Panc1 (cell line): ENCODE data around the gene ZNF433.

Experiments used
- CTCF ChIP-seq: fragments of 450-650 bp; IDR thresholded peaks from 2 replicates; pipeline ENCODE4 v1.5.1; 2017; ENCODE audit warnings: mild to moderate bottlenecking
- TF ChIP-seq, protein P1 (sequence below), 2 experiments: IDR thresholded peaks; 2 replicates each; pipeline ENCODE4 v1.6.1; 2011 to 2012; ENCODE audit warnings: low read depth in 2 of 2, control low read depth in 1 of 2, low read length in 1 of 2, mild to moderate bottlenecking in 1 of 2, moderate library complexity in 1 of 2; ENCODE audit not compliant: insufficient read depth in 1 of 2

GRCh38 chr19:11973019-11973810 is 62.3 kb downstream of the ZNF433 start:
- no peak for TF ChIP-seq CTCF
- TF ChIP-seq, protein P1, sequence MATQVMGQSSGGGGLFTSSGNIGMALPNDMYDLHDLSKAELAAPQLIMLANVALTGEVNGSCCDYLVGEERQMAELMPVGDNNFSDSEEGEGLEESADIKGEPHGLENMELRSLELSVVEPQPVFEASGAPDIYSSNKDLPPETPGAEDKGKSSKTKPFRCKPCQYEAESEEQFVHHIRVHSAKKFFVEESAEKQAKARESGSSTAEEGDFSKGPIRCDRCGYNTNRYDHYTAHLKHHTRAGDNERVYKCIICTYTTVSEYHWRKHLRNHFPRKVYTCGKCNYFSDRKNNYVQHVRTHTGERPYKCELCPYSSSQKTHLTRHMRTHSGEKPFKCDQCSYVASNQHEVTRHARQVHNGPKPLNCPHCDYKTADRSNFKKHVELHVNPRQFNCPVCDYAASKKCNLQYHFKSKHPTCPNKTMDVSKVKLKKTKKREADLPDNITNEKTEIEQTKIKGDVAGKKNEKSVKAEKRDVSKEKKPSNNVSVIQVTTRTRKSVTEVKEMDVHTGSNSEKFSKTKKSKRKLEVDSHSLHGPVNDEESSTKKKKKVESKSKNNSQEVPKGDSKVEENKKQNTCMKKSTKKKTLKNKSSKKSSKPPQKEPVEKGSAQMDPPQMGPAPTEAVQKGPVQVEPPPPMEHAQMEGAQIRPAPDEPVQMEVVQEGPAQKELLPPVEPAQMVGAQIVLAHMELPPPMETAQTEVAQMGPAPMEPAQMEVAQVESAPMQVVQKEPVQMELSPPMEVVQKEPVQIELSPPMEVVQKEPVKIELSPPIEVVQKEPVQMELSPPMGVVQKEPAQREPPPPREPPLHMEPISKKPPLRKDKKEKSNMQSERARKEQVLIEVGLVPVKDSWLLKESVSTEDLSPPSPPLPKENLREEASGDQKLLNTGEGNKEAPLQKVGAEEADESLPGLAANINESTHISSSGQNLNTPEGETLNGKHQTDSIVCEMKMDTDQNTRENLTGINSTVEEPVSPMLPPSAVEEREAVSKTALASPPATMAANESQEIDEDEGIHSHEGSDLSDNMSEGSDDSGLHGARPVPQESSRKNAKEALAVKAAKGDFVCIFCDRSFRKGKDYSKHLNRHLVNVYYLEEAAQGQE (IDR thresholded peaks at IDR 0.05; ENCODE audit: insufficient read depth in 1 of 2, low read depth in 2 of 2, low read length in 1 of 2) = no peak
